ENCODE measurements around the gene CTSG.
"Not testable (repeated sequence)": the region's sequence is repeated elsewhere in the genome, so short reads cannot be mapped to it uniquely, and the experiment has no call there.

The CTSG gene

DNA sequence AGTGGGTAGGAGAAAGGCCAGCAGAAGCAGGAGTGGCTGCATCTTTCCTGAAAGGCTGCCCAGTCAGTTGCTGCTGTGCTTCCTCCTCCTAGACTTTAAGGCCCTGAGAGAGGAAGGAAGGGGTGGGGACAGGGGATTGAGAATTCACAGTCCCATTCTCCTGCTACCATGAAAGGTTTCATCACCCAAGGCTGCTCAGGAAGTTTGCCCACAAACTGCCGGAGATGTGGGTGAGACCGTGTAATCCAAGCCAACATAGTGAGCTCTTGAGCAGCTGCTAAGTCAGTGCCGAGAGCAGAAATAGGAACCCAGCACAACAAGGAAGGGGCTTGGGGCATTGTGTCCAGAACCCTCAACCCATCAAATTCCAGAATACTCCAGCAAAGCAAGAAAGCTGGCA lies at the start of gene CTSG:
Gene CTSG, minus strand, starts transcription at position 69 of the 400 bp plus-strand sequence. Its CDS starts 27 bp downstream, at position 42.
- no peak for DNase-seq (ENCODE audit: low read depth, low spot score)

GRCh38 chr14:24613747-24614146 lies 37.7 kb upstream of the CTSG start:
- DNase-seq (ENCODE audit: low read depth, low spot score), result no peak

DNA sequence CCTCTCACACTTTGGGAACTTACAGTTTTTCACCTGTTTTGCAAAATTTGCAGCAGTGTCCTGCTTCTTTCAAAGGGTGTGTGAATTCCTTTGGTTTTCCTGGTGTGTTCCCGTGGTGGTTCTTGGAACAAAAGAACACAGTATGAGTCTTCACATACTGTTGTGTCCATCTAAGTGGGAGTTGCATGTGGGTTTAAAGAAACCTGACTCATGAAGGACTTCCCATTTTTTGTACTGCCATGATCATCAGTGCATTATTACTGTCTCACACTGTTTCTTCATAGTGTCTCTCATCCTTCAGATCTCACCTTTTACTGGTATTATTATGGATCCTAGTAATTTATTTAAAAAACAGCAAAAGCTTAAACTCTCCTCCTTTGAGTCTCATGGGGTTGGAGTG lies 37.2 kb upstream of the CTSG start:
- no peak for DNase-seq (ENCODE audit: low read depth, low spot score)

- DNase-seq (ENCODE audit: low read depth, low spot score), result no peak
Measured at GRCh38 chr14:24612196-24612595, 36.1 kb upstream of the CTSG start.

DNA sequence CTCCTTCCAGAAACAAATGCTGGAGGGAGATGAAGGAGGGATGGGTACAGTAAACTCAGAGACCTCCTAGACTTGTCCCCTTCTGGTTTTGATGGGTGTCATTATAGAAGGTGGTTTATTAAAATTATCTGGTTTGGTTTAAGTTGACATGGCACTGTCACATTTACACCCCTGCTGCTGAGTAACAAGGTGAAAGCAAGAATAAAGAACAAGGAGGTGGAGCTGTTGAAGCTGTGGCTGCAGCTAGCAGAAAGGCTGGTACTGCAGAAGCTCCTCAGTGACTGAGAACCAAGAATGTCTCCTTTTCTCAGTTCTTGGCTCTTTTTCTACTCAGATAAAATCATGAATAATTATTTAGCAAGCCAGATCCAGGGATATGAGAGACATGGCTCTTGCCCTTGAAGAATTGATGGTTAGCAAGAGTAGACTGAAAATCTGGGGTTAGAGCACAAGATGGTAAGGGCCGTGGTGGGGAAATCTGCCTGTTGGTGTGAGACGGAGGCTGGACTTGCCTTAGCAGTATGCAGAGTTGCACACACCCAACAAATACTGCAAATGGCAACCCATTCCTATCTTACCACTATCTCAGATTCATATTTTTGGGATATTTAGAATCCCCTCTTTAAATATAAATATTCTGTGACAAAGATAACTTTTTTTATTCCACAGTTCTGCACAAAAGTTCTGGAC lies 33.8 kb upstream of the CTSG start, which contains the start of gene GZMH:
Gene GZMH, minus strand, starts transcription at position 31 of the 690 bp plus-strand sequence. CDS start 72 bp downstream, outside the sequence.
- no peak for DNase-seq (ENCODE audit: low read depth, low spot score)

DNA sequence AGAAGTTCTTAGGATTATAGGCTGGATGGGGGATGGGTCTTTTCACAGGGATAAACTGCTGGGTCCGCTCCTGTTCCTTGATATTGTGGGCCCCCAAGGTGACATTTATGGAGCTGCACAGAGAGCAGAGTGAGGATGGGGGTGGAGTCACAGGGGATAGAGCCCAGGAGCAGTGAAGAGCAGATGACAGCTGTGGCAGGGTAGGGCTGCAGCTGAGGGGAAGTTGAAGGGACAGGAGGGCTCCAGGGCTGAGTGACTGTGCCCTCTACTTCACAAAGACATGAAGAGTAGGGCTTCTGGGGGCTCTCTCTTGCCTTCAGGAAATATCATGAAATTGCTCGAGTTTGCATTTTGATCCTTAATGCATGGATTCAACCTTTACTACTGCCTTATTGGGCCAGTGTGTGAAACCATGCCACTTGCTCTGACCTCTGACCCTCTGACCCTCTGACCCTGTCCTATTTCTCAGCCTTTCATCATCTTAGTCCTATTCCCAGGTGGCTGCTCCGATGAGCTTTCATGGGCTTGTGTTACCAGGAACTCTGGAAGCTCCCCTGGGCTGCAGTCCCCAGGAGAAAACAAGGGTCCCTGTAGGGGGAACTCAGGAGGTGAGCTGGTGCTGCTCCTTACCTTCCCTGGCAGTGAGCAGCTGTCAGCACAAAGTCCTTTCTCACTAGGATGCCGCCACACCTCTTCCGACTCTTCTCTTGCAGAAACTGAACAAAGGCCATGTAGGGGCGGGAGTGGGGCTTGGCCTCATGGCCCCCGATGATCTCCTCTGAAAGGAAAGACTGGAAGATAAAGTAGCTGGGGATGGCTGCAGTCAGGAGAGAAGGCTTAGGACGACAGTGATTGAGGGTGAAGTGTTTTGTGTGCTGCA lies 31.8 kb upstream of the CTSG start:
- DNase-seq (ENCODE audit: low read depth, low spot score), result no peak

- no peak for DNase-seq (ENCODE audit: low read depth, low spot score)
Measured at GRCh38 chr14:24607081-24607480, 31.0 kb upstream of the CTSG start.

DNA sequence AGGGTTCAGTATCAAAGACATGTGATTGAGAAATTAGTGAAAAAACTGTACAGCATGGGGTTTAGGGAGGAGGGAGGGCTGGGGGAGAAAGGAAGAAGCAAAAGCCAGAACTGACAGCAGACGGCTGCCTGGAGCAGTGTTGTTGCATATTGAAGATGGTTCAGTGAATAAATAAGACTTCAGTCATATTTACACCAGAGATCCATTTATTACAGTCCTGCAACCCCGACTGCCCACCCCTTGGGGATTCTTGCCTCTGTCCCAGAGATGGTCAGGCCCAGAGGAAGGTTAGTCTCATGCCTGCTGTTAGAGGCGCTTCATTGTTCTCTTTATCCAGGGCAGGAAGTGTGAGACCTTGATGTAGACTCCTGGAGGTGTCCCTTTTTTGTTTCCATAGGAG lies 30.2 kb upstream of the CTSG start:
- no peak for DNase-seq (ENCODE audit: low read depth, low spot score)

DNA sequence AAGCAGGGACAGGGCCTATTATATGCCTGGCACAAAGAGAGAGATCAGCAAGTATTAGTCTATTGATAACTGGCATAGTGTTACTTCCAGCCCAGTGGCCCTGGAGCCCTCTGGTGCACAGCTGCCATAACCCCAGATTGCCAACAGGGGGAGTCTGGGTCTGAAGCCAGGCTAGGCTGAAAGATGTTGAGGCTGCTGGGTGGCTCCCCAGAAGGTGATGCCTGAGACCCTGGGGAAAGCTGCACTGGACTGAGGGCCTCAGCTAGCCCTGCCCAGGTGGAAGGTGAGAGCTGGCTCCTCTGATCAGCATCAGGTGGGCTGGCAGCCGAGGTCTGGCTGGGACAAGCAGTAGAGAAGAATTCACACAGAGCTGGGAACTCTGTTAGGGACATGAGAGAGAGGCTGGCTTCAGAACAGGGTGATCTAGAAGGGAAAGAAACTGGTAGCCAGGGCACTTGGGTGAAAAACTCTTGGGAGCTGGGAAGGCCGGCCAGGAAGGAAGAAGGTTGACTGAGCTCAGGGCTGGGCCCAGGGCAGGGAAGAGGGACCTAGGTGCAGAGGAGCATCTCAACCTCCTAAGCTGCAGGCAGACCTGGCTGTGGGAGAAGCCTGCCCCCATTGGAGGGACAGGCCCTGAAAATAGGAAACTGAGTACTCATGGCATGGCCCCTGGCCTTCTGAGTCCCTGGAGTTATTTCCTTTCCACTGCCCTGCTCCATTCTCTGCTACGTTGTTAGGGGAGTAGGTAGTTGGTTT lies 29.6 kb upstream of the CTSG start:
- peak; percentile 12 for DNase-seq (ENCODE audit: low read depth, low spot score)

- DNase-seq (ENCODE audit: low read depth, low spot score), result no peak
Measured at GRCh38 chr14:24597403-24597802, 21.4 kb upstream of the CTSG start.

- DNase-seq (ENCODE audit: low read depth, low spot score), result no peak
Measured at GRCh38 chr14:24595073-24595808, 19.2 kb upstream of the CTSG start.

DNA sequence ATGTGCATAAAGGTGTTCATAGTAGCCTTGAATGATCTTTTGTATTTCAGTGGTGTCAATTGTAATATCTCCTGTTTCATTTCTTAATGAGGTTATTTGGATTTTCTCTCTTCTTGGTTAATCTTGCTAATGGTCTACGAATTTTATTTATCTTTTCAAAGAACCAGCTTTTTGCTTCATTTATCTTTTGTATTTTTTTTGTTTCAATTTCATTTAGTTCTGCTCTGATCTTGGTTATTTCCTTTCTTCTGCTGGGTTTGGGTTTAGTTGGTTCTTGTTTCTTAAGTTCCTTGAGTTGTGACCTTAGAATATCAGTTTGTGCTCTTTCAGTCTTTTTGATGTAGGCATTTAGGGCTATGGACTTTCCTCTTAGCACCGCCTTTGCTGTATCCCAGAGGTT lies 15.0 kb upstream of the CTSG start:
- not testable (repeated sequence) for DNase-seq (ENCODE audit: low read depth, low spot score)

GRCh38 chr14:24584402-24584801 lies 8.4 kb upstream of the CTSG start:
- not testable (repeated sequence) for DNase-seq (ENCODE audit: low read depth, low spot score)

GRCh38 chr14:24578558-24578957 lies 2.5 kb upstream of the CTSG start:
- no peak for DNase-seq (ENCODE audit: low read depth, low spot score)

DNA sequence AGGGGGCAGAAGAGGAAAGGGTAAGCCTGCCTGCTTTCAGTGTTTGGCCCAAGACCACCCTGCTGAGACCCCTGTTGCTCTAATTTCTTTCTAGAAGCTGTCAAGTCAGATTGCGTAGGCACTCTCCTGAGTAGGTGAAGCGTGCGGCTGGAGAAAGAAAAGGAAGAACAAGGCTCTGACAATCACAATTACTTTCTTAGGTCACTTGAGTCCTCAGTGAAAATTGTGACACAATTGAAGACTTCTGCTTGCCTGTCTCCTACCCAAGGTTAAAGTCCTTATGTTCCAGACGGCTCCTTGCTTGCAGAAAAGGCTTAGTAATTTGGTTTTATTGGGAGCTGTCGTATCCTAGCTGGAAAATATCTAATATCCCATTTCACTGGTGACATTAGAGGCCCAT lies 721 bp upstream of the CTSG start:
- DNase-seq (ENCODE audit: low read depth, low spot score), result no peak

GRCh38 chr14:24574206-24574774 lies 1.8 kb downstream of the CTSG start:
- no peak for DNase-seq (ENCODE audit: low read depth, low spot score)

DNA sequence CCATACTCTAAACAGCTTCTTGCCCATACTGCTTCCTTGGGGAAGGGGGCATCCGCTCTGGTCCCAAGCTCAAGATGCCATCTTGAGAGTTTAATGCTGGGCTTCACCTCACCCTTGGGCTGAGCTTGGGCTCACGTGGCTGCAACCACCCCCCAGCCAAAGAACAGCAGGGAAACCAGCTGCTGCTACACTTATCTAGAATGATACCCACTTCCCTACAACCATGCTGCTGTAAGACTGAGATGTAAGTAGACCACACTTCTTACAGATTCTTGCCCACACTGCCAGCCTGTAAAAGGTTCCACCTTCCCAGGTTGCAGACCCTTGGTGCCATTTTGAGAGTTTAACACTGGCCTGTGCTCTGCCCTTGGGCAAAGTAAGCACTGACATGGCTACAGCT lies 9.7 kb downstream of the CTSG start:
- no peak for DNase-seq (ENCODE audit: low read depth, low spot score)

DNA sequence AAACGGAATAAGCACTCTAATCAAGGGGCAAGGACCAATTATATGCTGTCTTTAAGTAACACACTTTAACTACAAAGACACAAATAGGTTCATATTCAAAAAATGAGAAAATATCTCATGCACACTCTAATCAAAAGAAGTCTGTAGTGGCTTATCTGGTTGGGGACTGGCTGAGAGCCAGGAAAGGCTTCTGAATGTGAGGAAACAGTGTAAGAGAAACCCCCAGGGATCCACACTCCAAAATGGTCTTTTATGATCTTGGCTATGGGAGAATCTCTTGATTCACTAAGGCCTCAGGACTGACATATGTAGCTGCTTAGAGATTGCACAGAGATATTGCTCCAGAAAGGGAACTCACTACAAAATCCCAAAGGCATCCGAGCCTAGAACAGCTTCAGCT lies 10.3 kb downstream of the CTSG start:
- no peak for DNase-seq (ENCODE audit: low read depth, low spot score)

GRCh38 chr14:24563505-24563904 lies 12.5 kb downstream of the CTSG start:
- DNase-seq (ENCODE audit: low read depth, low spot score), result no peak

DNA sequence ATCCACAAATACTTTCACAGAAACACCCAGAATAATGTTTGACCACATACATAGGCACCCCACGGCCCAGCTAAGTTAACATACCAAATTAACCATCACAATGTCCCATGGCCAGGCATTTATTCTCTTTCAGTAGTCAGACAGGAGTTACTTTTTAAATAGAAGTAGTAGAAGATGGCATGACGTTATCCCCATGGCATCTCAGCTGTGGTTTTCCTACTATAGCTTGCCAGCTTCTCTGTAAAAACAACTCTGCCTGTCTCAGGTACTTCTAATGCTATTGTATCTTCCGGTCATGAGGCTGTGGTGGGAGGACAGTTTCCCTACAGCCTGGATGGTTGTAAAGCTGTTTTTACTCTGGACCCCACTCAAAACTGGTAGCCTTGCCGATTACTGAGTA lies 19.3 kb downstream of the CTSG start:
- DNase-seq (ENCODE audit: low read depth, low spot score), result no peak

DNA sequence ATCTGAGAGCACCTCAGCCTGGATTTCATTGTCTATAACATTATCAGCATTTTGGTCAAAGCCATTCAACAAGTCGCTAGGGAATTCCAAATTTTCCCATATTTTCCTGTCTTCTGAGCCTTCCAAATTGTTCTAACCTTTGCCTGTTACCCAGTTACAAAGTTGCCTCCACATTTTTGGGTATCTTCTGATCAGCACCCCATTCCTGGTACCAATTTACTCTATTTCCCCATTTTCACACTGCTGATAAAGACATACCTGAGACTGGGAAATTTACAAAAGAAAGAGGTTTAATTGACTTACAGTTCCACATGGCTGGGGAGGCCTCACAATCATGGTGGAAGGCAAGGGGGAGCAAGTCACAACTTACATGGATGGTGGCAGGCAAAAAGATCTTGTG lies 27.0 kb downstream of the CTSG start:
- DNase-seq (ENCODE audit: low read depth, low spot score), result not testable (repeated sequence)

Data from iPS DF 19.7 (cell line).